Measurements from ENCODE around the gene AGBL1. TPM values are rescaled to one million over a fixed set of nuclear protein-coding genes. Genes with fewer than 3 reads are reported as not detected.

The AGBL1 gene
- total and polyA plus RNA-seq, 2 experiments from 2014 or later = 0.03 TPM; not detected in 1

GRCh38 chr15:86865920-86866319 is 786.2 kb downstream of the AGBL1 start:
- Histone ChIP-seq H3K27ac (ENCODE audit: low read depth) (no peak overlapping the region), H2AFZ (no peak overlapping the region), H3K79me2 (replicated peaks; ENCODE audit: insufficient read depth) (no peaks in the 10 kb centered on the region), H3K4me2 (no peak overlapping the region), H3K4me1 (ENCODE audit: insufficient read depth) (no peaks in the 10 kb centered on the region), H3K4me3 (no peak overlapping the region), H4K20me1 (replicated peaks; ENCODE audit: insufficient read depth) (no peaks in the 10 kb centered on the region), H3K9me2 (ENCODE audit: insufficient read depth) (0 out of 2 replicates have a peak, but pooled peaks cover 9% of the 10 kb centered on the region), H3K36me3 (ENCODE audit: insufficient read depth) (no peaks in the 10 kb centered on the region), H3K27me3 (ENCODE audit: insufficient read depth) (no peaks in the 10 kb centered on the region), H3F3A (replicated peaks; ENCODE audit: low read depth) (no peaks in the 10 kb centered on the region)
- no peaks in the 10 kb centered on the region for H3K27me3 Mint-ChIP-seq (ENCODE audit: insufficient read depth, low read depth, poor library complexity)
- DNase-seq (ENCODE audit: low spot score) (no peak), ATAC-seq (no peak)
- H3K4me3 Mint-ChIP-seq = no peak overlapping the region
- no peaks in the 10 kb centered on the region for H3K4me1 Mint-ChIP-seq
- H3K9me3 Mint-ChIP-seq = no peaks in the 10 kb centered on the region
- no peaks in the 10 kb centered on the region for H3K36me3 Mint-ChIP-seq (ENCODE audit: low read depth)
- TF ChIP-seq ZNF114 (CRISPR knock-in tag; IDR thresholded peaks at IDR 0.05) = no peak
- TF ChIP-seq EZH2phosphoT487 (IDR thresholded peaks at IDR 0.05; ENCODE audit: unreplicated experiment) = no peak
- TF ChIP-seq CTCF (conservative IDR thresholded peaks at IDR 0.05; ENCODE audit: low read depth in 2 of 2) = no peak
- no peak for TF ChIP-seq ETS1 (IDR thresholded peaks at IDR 0.05)
- TF ChIP-seq POLR2AphosphoS5 (IDR thresholded peaks at IDR 0.05; ENCODE audit: low read depth) = no peak
- no peak for TF ChIP-seq NANOG (IDR thresholded peaks at IDR 0.05; ENCODE audit: borderline replicate concordance)
- TF ChIP-seq STAT1 (IDR thresholded peaks at IDR 0.05; ENCODE audit: unreplicated experiment) = no peak
- no peak for TF ChIP-seq ZNF331 (CRISPR knock-in tag; IDR thresholded peaks at IDR 0.05; ENCODE audit: low read depth)
- H3K27ac Mint-ChIP-seq = no peak overlapping the region

DNA sequence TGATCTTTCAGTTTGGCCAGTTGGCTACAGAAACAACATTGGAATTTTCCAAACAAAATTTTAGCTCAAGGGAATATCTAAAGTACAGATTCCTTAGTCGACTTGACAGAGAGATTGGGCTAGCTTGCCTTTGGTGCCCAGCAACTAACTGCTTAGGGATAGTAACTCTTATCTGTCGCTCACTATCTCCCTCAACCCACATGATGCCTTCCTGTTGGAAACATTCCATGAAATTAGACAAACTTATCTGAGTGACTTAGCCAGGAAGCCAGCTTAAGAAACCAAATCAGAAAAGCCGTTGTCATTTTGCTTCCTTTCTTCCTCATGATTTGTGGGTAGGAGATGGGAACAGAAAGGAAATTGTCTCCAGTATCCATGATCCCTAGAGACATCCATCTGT is 791.2 kb downstream of the AGBL1 start:
- H3K4me1 Mint-ChIP-seq = no peaks in the 10 kb centered on the region
- no peak for TF ChIP-seq EZH2phosphoT487 (IDR thresholded peaks at IDR 0.05; ENCODE audit: unreplicated experiment)
- no peak for TF ChIP-seq STAT1 (IDR thresholded peaks at IDR 0.05; ENCODE audit: unreplicated experiment)
- TF ChIP-seq POLR2AphosphoS5 (IDR thresholded peaks at IDR 0.05; ENCODE audit: low read depth) = no peak
- TF ChIP-seq ZNF114 (CRISPR knock-in tag; IDR thresholded peaks at IDR 0.05) = no peak
- TF ChIP-seq JUNB (IDR thresholded peaks at IDR 0.05; ENCODE audit: unreplicated experiment) = no peak
- TF ChIP-seq CREB1 (CRISPR knock-in tag; IDR thresholded peaks at IDR 0.05; ENCODE audit: low read depth) = no peak
- no peak for TF ChIP-seq ZNF331 (CRISPR knock-in tag; IDR thresholded peaks at IDR 0.05; ENCODE audit: low read depth)
- no peak for TF ChIP-seq EZH2 (IDR thresholded peaks at IDR 0.05; ENCODE audit: low read depth, unreplicated experiment)
- no peak for TF ChIP-seq ZNF462 (CRISPR knock-in tag; IDR thresholded peaks at IDR 0.05)

More for the DNA sequence above, 791.2 kb downstream of the AGBL1 start:
- no peaks in the 10 kb centered on the region for H3K36me3 Mint-ChIP-seq (ENCODE audit: low read depth)
- Histone ChIP-seq H3K9me2 (ENCODE audit: insufficient read depth) (0 out of 2 replicates have a peak, but pooled peaks cover 9% of the 10 kb centered on the region), H3K4me2 (no peak overlapping the region), H2AFZ (no peak overlapping the region), H3F3A (replicated peaks; ENCODE audit: low read depth) (no peaks in the 10 kb centered on the region), H3K27me3 (ENCODE audit: insufficient read depth) (no peaks in the 10 kb centered on the region), H4K20me1 (replicated peaks; ENCODE audit: insufficient read depth) (no peaks in the 10 kb centered on the region), H3K36me3 (ENCODE audit: insufficient read depth) (no peaks in the 10 kb centered on the region), H3K79me2 (replicated peaks; ENCODE audit: insufficient read depth) (no peaks in the 10 kb centered on the region), H3K4me1 (ENCODE audit: insufficient read depth) (no peaks in the 10 kb centered on the region), H3K27ac (ENCODE audit: low read depth) (no peak overlapping the region), H3K4me3 (no peak overlapping the region)
- ATAC-seq = no peak
- H3K4me3 Mint-ChIP-seq = no peak overlapping the region
- no peak for DNase-seq (ENCODE audit: low spot score)
- H3K27ac Mint-ChIP-seq = no peak overlapping the region
- no peaks in the 10 kb centered on the region for H3K9me3 Mint-ChIP-seq
- H3K27me3 Mint-ChIP-seq (ENCODE audit: insufficient read depth, low read depth, poor library complexity) = no peaks in the 10 kb centered on the region

Measured in GM23338 (cell line).